ENCODE results near the gene AK9.
"Not testable (repeated sequence)": the region's sequence is repeated elsewhere in the genome, so short reads cannot be mapped to it uniquely, and the experiment has no call there.

Gene AK9

GRCh38 chr6:109625199-109625598 lies 65.8 kb downstream of the AK9 start:
- DNase-seq (ENCODE audit: low spot score), result no peak

GRCh38 chr6:109623288-109623687 lies 67.7 kb downstream of the AK9 start:
- DNase-seq (ENCODE audit: low spot score), result no peak

GRCh38 chr6:109612268-109612667 lies 78.7 kb downstream of the AK9 start:
- DNase-seq (ENCODE audit: low spot score), result no peak

- no peak for DNase-seq (ENCODE audit: low spot score)
Measured at GRCh38 chr6:109611502-109611901, 79.5 kb downstream of the AK9 start.

- no peak for DNase-seq (ENCODE audit: low spot score)
Measured at GRCh38 chr6:109610590-109610989, 80.4 kb downstream of the AK9 start.

- DNase-seq (ENCODE audit: low spot score), result no peak
Measured at GRCh38 chr6:109609737-109610136, 81.3 kb downstream of the AK9 start.

- DNase-seq (ENCODE audit: low spot score), result no peak
Measured at GRCh38 chr6:109606359-109606758, 84.6 kb downstream of the AK9 start.

- no peak for DNase-seq (ENCODE audit: low spot score)
Measured at GRCh38 chr6:109595998-109596397, 95.0 kb downstream of the AK9 start.

- no peak for DNase-seq (ENCODE audit: low spot score)
Measured at GRCh38 chr6:109580519-109580918, 110.5 kb downstream of the AK9 start.

GRCh38 chr6:109579361-109579760 lies 111.6 kb downstream of the AK9 start:
- DNase-seq (ENCODE audit: low spot score), result no peak

- not testable (repeated sequence) for DNase-seq (ENCODE audit: low spot score)
Measured at GRCh38 chr6:109569901-109570300, 121.1 kb downstream of the AK9 start.

- no peak for DNase-seq (ENCODE audit: low spot score)
Measured at GRCh38 chr6:109561844-109562243, 129.2 kb downstream of the AK9 start.

- DNase-seq (ENCODE audit: low spot score), result no peak
Measured at GRCh38 chr6:109531446-109531845, 159.6 kb downstream of the AK9 start.

- DNase-seq (ENCODE audit: low spot score), result no peak
Measured at GRCh38 chr6:109527989-109528388, 163.0 kb downstream of the AK9 start.

GRCh38 chr6:109526905-109527628 lies 163.9 kb downstream of the AK9 start:
- peak; percentile 83 for DNase-seq (ENCODE audit: low spot score)

- DNase-seq (ENCODE audit: low spot score), result no peak
Measured at GRCh38 chr6:109524129-109524528, 166.9 kb downstream of the AK9 start.

GRCh38 chr6:109523478-109523877 lies 167.5 kb downstream of the AK9 start:
- DNase-seq (ENCODE audit: low spot score), result no peak

- DNase-seq (ENCODE audit: low spot score), result no peak
Measured at GRCh38 chr6:109521080-109521479, 169.9 kb downstream of the AK9 start.

GRCh38 chr6:109519647-109520046 lies 171.4 kb downstream of the AK9 start:
- not testable (repeated sequence) for DNase-seq (ENCODE audit: low spot score)

GRCh38 chr6:109516929-109517328 lies 174.1 kb downstream of the AK9 start:
- DNase-seq (ENCODE audit: low spot score), result no peak

- DNase-seq (ENCODE audit: low spot score), result no peak
Measured at GRCh38 chr6:109515781-109516409, 175.1 kb downstream of the AK9 start.

GRCh38 chr6:109514946-109515345 lies 176.1 kb downstream of the AK9 start:
- no peak for DNase-seq (ENCODE audit: low spot score)

GRCh38 chr6:109513571-109514071 lies 177.4 kb downstream of the AK9 start:
- no peak for DNase-seq (ENCODE audit: low spot score)

Data from Ammon's horn (tissue), 1 donor.